ENCODE results near the gene COL13A1. TPM values are rescaled to one million over a fixed set of nuclear protein-coding genes. Genes with fewer than 3 reads are reported as not detected.

The COL13A1 gene
- total and polyA plus RNA-seq, 7 experiments from 2014 or later, result 0.88 TPM; not detected in 6

DNA sequence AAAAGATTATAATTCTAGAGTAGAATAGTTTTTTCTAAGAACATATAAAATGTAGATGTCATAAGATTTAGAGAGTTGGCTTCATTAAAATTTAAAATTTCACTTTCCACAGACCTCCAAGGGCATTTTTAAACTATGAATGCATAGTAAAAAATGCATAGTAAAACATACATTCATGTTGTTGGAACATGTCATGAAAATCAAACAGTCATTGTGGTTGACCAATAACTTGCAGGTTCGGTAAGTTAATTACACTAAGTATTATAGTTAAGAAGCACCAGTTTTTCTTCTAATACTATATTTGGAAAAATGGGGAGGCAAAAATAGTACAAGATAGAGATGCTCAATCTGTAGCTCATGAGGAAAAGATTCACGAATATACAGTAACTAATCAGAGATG lies 189.4 kb downstream of the COL13A1 start:
- ATAC-seq (no peak), DNase-seq (no peak)
- H3K36me3 ChIP-seq (ENCODE audit: control insufficient read depth in 2 of 3, insufficient read depth in 3 of 3, low read length in 3 of 3), result no peaks in the 10 kb centered on the region
- intact Hi-C loops (cut with micrococcal nuclease), result no loop called here
- Mint-ChIP-seq H3K9me3 (peaks cover 0 to 3% (median 0%) of the 10 kb centered on the region in 11 donors), H3K4me1 (no peaks in the 10 kb centered on the region), H3K36me3 (no peaks in the 10 kb centered on the region), H3K27me3 (peaks cover 8 to 26% (median 15%) of the 10 kb centered on the region in 5 donors), H3K27ac (no peak overlapping the region), H3K4me3 (no peak overlapping the region)
- no peaks in the 10 kb centered on the region for H3K27me3 ChIP-seq (ENCODE audit: control insufficient read depth in 2 of 2, insufficient read depth in 2 of 2, low read length in 2 of 2)
- H3K9me3 ChIP-seq (ENCODE audit: control insufficient read depth in 2 of 3, low read length in 3 of 3), result no peaks in the 10 kb centered on the region
- POLR2A ChIA-PET, result no interaction called here
- no peaks in the 10 kb centered on the region for H3K4me1 ChIP-seq (ENCODE audit: control insufficient read depth in 2 of 2, insufficient read depth in 2 of 2, low read length in 2 of 2)
- no peak overlapping the region for H3K27ac ChIP-seq (ENCODE audit: low read depth, low read length)
- H3K4me3 ChIP-seq (ENCODE audit: low read length), result no peak overlapping the region
- CTCF ChIA-PET, result no interaction called here

- Mint-ChIP-seq H3K4me3 (no peak overlapping the region), H3K36me3 (no peaks in the 10 kb centered on the region), H3K4me1 (no peaks in the 10 kb centered on the region), H3K27me3 (peaks cover 5 to 22% (median 13%) of the 10 kb centered on the region in 5 donors), H3K27ac (no peak overlapping the region), H3K9me3 (peaks cover 0 to 3% (median 0%) of the 10 kb centered on the region in 11 donors)
- ATAC-seq, result peak; percentile 40
- no peaks in the 10 kb centered on the region for H3K27me3 ChIP-seq (ENCODE audit: control insufficient read depth in 2 of 2, insufficient read depth in 2 of 2, low read length in 2 of 2)
- H3K9me3 ChIP-seq (ENCODE audit: control insufficient read depth in 2 of 3, low read length in 3 of 3), result no peaks in the 10 kb centered on the region
- DNase-seq, result no peak
- ChIA-PET CTCF (interaction anchor here (0.6 kb wide), 1 partner anchor 951 kb away, joined by 3 read pairs; no protein-coding TSS in a partner anchor), POLR2A (no interaction called here)
- no peaks in the 10 kb centered on the region for H3K36me3 ChIP-seq (ENCODE audit: control insufficient read depth in 2 of 3, insufficient read depth in 3 of 3, low read length in 3 of 3)
- no peak overlapping the region for H3K27ac ChIP-seq (ENCODE audit: low read depth, low read length)
- intact Hi-C loops (cut with micrococcal nuclease), result no loop called here
- H3K4me1 ChIP-seq (ENCODE audit: control insufficient read depth in 2 of 2, insufficient read depth in 2 of 2, low read length in 2 of 2), result no peaks in the 10 kb centered on the region
- H3K4me3 ChIP-seq (ENCODE audit: low read length), result no peak overlapping the region
These were observed 192.6 kb downstream of the COL13A1 start for GRCh38 chr10:69994262-69994661.

- Histone ChIP-seq H3K27me3 (ENCODE audit: control insufficient read depth in 2 of 2, insufficient read depth in 2 of 2, low read length in 2 of 2) (no peaks in the 10 kb centered on the region), H3K4me1 (ENCODE audit: control insufficient read depth in 2 of 2, insufficient read depth in 2 of 2, low read length in 2 of 2) (no peaks in the 10 kb centered on the region), H3K36me3 (ENCODE audit: control insufficient read depth in 2 of 3, insufficient read depth in 3 of 3, low read length in 3 of 3) (no peaks in the 10 kb centered on the region), H3K27ac (ENCODE audit: low read depth, low read length) (no peak overlapping the region), H3K4me3 (ENCODE audit: low read length) (no peak overlapping the region), H3K9me3 (ENCODE audit: control insufficient read depth in 2 of 3, low read length in 3 of 3) (no peaks in the 10 kb centered on the region)
- Mint-ChIP-seq H3K36me3 (no peaks in the 10 kb centered on the region), H3K9me3 (peaks cover 0 to 3% (median 0%) of the 10 kb centered on the region in 11 donors), H3K4me1 (no peaks in the 10 kb centered on the region), H3K27me3 (peaks cover 5 to 27% (median 13%) of the 10 kb centered on the region in 5 donors), H3K4me3 (no peak overlapping the region), H3K27ac (no peak overlapping the region)
- DNase-seq (no peak), ATAC-seq (no peak)
- ChIA-PET CTCF (no interaction called here), POLR2A (no interaction called here)
- intact Hi-C loops (cut with micrococcal nuclease), result no loop called here
These were observed 194.9 kb downstream of the COL13A1 start for GRCh38 chr10:69996611-69997010.

- CTCF ChIA-PET, result no interaction called here
These were observed 198.6 kb downstream of the COL13A1 start for GRCh38 chr10:70000262-70000661.

GRCh38 chr10:70007116-70007820 lies 205.6 kb downstream of the COL13A1 start:
- peaks cover 48 to 87% (median 70%) of the 10 kb centered on the region in 5 donors for H3K27me3 Mint-ChIP-seq
- no peak overlapping the region for H3K4me3 Mint-ChIP-seq
- H3K4me3 ChIP-seq (ENCODE audit: low read length), result no peak overlapping the region
- H3K27ac ChIP-seq (ENCODE audit: low read depth, low read length), result no peak overlapping the region
- intact Hi-C loops (cut with micrococcal nuclease), result no loop called here
- H3K9me3 ChIP-seq (ENCODE audit: control insufficient read depth in 2 of 3, low read length in 3 of 3), result no peaks in the 10 kb centered on the region
- peaks cover 0 to 3% (median 0%) of the 10 kb centered on the region in 5 donors for H3K36me3 Mint-ChIP-seq
- no peaks in the 10 kb centered on the region for H3K36me3 ChIP-seq (ENCODE audit: control insufficient read depth in 2 of 3, insufficient read depth in 3 of 3, low read length in 3 of 3)
- peaks cover 0 to 38% (median 4%) of the 10 kb centered on the region in 11 donors for H3K9me3 Mint-ChIP-seq
- ATAC-seq (no peak), DNase-seq (no peak)
- ChIA-PET CTCF (no interaction called here), POLR2A (no interaction called here)
- no peak overlapping the region for H3K27ac Mint-ChIP-seq
- peaks cover 0 to 2% of the 10 kb centered on the region in 2 donors for H3K27me3 ChIP-seq (ENCODE audit: control insufficient read depth in 2 of 2, insufficient read depth in 2 of 2, low read length in 2 of 2)
- H3K4me1 Mint-ChIP-seq, result no peaks in the 10 kb centered on the region
- H3K4me1 ChIP-seq (ENCODE audit: control insufficient read depth in 2 of 2, insufficient read depth in 2 of 2, low read length in 2 of 2), result no peaks in the 10 kb centered on the region

More at GRCh38 chr10:70000262-70000661, 198.6 kb downstream of the COL13A1 start:
- H3K9me3 Mint-ChIP-seq, result peaks cover 0 to 9% (median 0%) of the 10 kb centered on the region in 11 donors
- no peaks in the 10 kb centered on the region for H3K9me3 ChIP-seq (ENCODE audit: control insufficient read depth in 2 of 3, low read length in 3 of 3)
- H3K4me3 ChIP-seq (ENCODE audit: low read length), result no peak overlapping the region
- no peak overlapping the region for H3K27ac ChIP-seq (ENCODE audit: low read depth, low read length)
- no peaks in the 10 kb centered on the region for H3K36me3 ChIP-seq (ENCODE audit: control insufficient read depth in 2 of 3, insufficient read depth in 3 of 3, low read length in 3 of 3)
- DNase-seq, result no peak
- H3K4me1 Mint-ChIP-seq, result no peaks in the 10 kb centered on the region
- no peaks in the 10 kb centered on the region for H3K36me3 Mint-ChIP-seq
- peaks cover 10 to 41% (median 28%) of the 10 kb centered on the region in 5 donors for H3K27me3 Mint-ChIP-seq
- POLR2A ChIA-PET, result no interaction called here
- H3K27me3 ChIP-seq (ENCODE audit: control insufficient read depth in 2 of 2, insufficient read depth in 2 of 2, low read length in 2 of 2), result no peaks in the 10 kb centered on the region
- H3K4me3 Mint-ChIP-seq, result no peak overlapping the region
- no peaks in the 10 kb centered on the region for H3K4me1 ChIP-seq (ENCODE audit: control insufficient read depth in 2 of 2, insufficient read depth in 2 of 2, low read length in 2 of 2)
- H3K27ac Mint-ChIP-seq, result no peak overlapping the region
- ATAC-seq, result no peak
- intact Hi-C loops (cut with micrococcal nuclease), result no loop called here

Other genes with a start within 250 kb of the COL13A1 start
- under 1 TPM in 1 of 5 experiments, not detected in 4; 0.24 TPM for gene NEUROG3, start 228.5 kb upstream of the COL13A1 start, total RNA-seq
- not detected for gene NEUROG3, start 228.5 kb upstream of the COL13A1 start, polyA plus RNA-seq
- 10 to 100 TPM in 4 of 5 experiments, 1 to 10 TPM in 1; 8.6 to 13.9 (median 12.4) TPM for gene FAM241B, start 171.7 kb upstream of the COL13A1 start, total RNA-seq
- gene FAM241B, start 171.7 kb upstream of the COL13A1 start, polyA plus RNA-seq, result 10 to 100 TPM; 21.3 to 26.3 TPM